ENCODE data around the gene KRTAP1-3. TPM values are rescaled to one million over a fixed set of nuclear protein-coding genes. Genes with fewer than 3 reads are reported as not detected.
"Not testable (repeated sequence)": the region's sequence is repeated elsewhere in the genome, so short reads cannot be mapped to it uniquely, and the experiment has no call there.

The KRTAP1-3 gene
- total RNA-seq, 3 donors from 2014 or later (not counting 1 experiment from before 2014, with no cell fraction given): not detected

- Histone ChIP-seq H3K4me3 (ENCODE audit: low read length) (no peak overlapping the region), H3K36me3 (ENCODE audit: control insufficient read depth, insufficient read depth, low read length) (no peaks in the 10 kb centered on the region), H3K27ac (ENCODE audit: low read length) (no peak overlapping the region), H3K4me1 (ENCODE audit: control insufficient read depth, insufficient read depth, low read length) (no peaks in the 10 kb centered on the region), H3K9me3 (ENCODE audit: control insufficient read depth, insufficient read depth, low read length) (no peaks in the 10 kb centered on the region), H3K27me3 (ENCODE audit: control insufficient read depth, insufficient read depth, low read length) (no peaks in the 10 kb centered on the region)
- H3K36me3 Mint-ChIP-seq: no peaks in the 10 kb centered on the region
- H3K9me3 Mint-ChIP-seq: peaks cover 2 to 3% of the 10 kb centered on the region in 2 donors
- intact Hi-C loops (cut with micrococcal nuclease): no loop called here
- peaks cover 18 to 59% of the 10 kb centered on the region in 2 donors for H3K27me3 Mint-ChIP-seq (ENCODE audit: low read depth in 2 of 2)
- TF ChIP-seq, protein P1, sequence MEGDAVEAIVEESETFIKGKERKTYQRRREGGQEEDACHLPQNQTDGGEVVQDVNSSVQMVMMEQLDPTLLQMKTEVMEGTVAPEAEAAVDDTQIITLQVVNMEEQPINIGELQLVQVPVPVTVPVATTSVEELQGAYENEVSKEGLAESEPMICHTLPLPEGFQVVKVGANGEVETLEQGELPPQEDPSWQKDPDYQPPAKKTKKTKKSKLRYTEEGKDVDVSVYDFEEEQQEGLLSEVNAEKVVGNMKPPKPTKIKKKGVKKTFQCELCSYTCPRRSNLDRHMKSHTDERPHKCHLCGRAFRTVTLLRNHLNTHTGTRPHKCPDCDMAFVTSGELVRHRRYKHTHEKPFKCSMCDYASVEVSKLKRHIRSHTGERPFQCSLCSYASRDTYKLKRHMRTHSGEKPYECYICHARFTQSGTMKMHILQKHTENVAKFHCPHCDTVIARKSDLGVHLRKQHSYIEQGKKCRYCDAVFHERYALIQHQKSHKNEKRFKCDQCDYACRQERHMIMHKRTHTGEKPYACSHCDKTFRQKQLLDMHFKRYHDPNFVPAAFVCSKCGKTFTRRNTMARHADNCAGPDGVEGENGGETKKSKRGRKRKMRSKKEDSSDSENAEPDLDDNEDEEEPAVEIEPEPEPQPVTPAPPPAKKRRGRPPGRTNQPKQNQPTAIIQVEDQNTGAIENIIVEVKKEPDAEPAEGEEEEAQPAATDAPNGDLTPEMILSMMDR (IDR thresholded peaks at IDR 0.05): no peak
- no peak for DNase-seq
- H3K27ac Mint-ChIP-seq: no peak overlapping the region
- WGBS (ENCODE audit: insufficient coverage): 83% methylated on average over 1 of the region's 1 CpG
- ATAC-seq: no peak
- H3K4me3 Mint-ChIP-seq: no peak overlapping the region
- H3K4me1 Mint-ChIP-seq: no peaks in the 10 kb centered on the region
Measured at GRCh38 chr17:41057547-41057946, 22.9 kb upstream of the KRTAP1-3 start.

DNA sequence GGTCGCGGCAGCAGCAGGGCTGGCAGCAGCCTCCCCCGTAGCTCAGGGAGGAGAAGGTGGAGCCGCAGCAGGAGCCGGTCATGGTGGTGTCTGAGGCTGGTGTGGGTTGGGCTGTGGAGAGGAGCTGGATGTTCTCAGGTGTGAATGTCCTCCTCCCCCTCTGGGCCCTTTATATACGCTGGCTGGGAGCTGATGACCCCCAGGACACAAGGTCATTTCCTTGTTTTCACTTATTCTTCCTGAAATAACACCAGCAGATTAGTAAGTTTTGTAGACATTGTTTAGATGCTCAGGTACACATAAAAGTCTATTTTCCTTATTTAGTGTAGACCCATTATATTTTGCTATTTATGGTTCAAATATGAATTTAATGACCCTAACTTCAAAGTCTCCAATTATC is 20.5 kb upstream of the KRTAP1-3 start, which contains the start of gene KRTAP2-2:
TSS of gene KRTAP2-2 (minus strand) at position 101 of the 400 bp plus-strand sequence. CDS start at position 82, 19 bp downstream.
- WGBS (ENCODE audit: insufficient coverage): no CpG with 5 or more reads among the region's 6 CpGs

GRCh38 chr17:41054556-41054955 is 19.9 kb upstream of the KRTAP1-3 start:
- intact Hi-C loops (cut with micrococcal nuclease); H3K36me3 Mint-ChIP-seq; H3K4me3 ChIP-seq (ENCODE audit: low read length); H3K27ac Mint-ChIP-seq; H3K36me3 ChIP-seq (ENCODE audit: control insufficient read depth, insufficient read depth, low read length); H3K4me1 ChIP-seq (ENCODE audit: control insufficient read depth, insufficient read depth, low read length); ATAC-seq; H3K4me3 Mint-ChIP-seq; H3K9me3 ChIP-seq (ENCODE audit: control insufficient read depth, insufficient read depth, low read length); H3K9me3 Mint-ChIP-seq; DNase-seq; H3K4me1 Mint-ChIP-seq; H3K27me3 ChIP-seq (ENCODE audit: control insufficient read depth, insufficient read depth, low read length); H3K27ac ChIP-seq (ENCODE audit: low read length): not testable (repeated sequence)
- 85% methylated on average over 7 of the region's 9 CpGs for WGBS (ENCODE audit: insufficient coverage)
- H3K27me3 Mint-ChIP-seq (ENCODE audit: low read depth in 2 of 2): peaks cover 16 to 53% of the 10 kb centered on the region in 2 donors

More for the DNA sequence above, 20.5 kb upstream of the KRTAP1-3 start, which contains the start of gene KRTAP2-2:
- intact Hi-C loops (cut with micrococcal nuclease); H3K36me3 ChIP-seq (ENCODE audit: control insufficient read depth, insufficient read depth, low read length); H3K27me3 ChIP-seq (ENCODE audit: control insufficient read depth, insufficient read depth, low read length); H3K9me3 ChIP-seq (ENCODE audit: control insufficient read depth, insufficient read depth, low read length); H3K36me3 Mint-ChIP-seq; H3K4me1 ChIP-seq (ENCODE audit: control insufficient read depth, insufficient read depth, low read length); H3K27ac Mint-ChIP-seq; DNase-seq; H3K9me3 Mint-ChIP-seq; H3K4me3 ChIP-seq (ENCODE audit: low read length); ATAC-seq; H3K4me3 Mint-ChIP-seq; H3K27ac ChIP-seq (ENCODE audit: low read length); H3K4me1 Mint-ChIP-seq: not testable (repeated sequence)
- peaks cover 16 to 50% of the 10 kb centered on the region in 2 donors for H3K27me3 Mint-ChIP-seq (ENCODE audit: low read depth in 2 of 2)

GRCh38 chr17:41054025-41054424 is 19.4 kb upstream of the KRTAP1-3 start:
- Mint-ChIP-seq H3K9me3 (peaks cover 2 to 3% of the 10 kb centered on the region in 2 donors), H3K4me1 (no peaks in the 10 kb centered on the region), H3K27me3 (ENCODE audit: low read depth in 2 of 2) (peaks cover 13 to 49% of the 10 kb centered on the region in 2 donors), H3K27ac (no peak overlapping the region), H3K4me3 (no peak overlapping the region), H3K36me3 (no peaks in the 10 kb centered on the region)
- intact Hi-C loops (cut with micrococcal nuclease): no loop called here
- Histone ChIP-seq H3K4me3 (ENCODE audit: low read length) (no peak overlapping the region), H3K9me3 (ENCODE audit: control insufficient read depth, insufficient read depth, low read length) (no peaks in the 10 kb centered on the region), H3K4me1 (ENCODE audit: control insufficient read depth, insufficient read depth, low read length) (no peaks in the 10 kb centered on the region), H3K27me3 (ENCODE audit: control insufficient read depth, insufficient read depth, low read length) (no peaks in the 10 kb centered on the region), H3K36me3 (ENCODE audit: control insufficient read depth, insufficient read depth, low read length) (no peaks in the 10 kb centered on the region), H3K27ac (ENCODE audit: low read length) (no peak overlapping the region)
- no peak for ATAC-seq
- TF ChIP-seq, protein P1 (IDR thresholded peaks at IDR 0.05): no peak
- no peak for DNase-seq
- WGBS (ENCODE audit: insufficient coverage): 89% methylated on average over 4 of the region's 4 CpGs

Measured in natural killer cell (primary cell).